GM23338 (cell line): ENCODE measurements around the gene OBI1. TPM values are rescaled to one million over a fixed set of nuclear protein-coding genes. Genes with fewer than 3 reads are reported as not detected.
"Not testable (repeated sequence)": the region's sequence is repeated elsewhere in the genome, so short reads cannot be mapped to it uniquely, and the experiment has no call there.

Source experiments
- ATAC-seq: fragments of 200-7000 bp; cut with Tn5 transposase; 3 replicates; pipeline ENCODE4 v1.9.1; 2020
- DNase-seq: peaks from one replicate; pipeline ENCODE4 v3.0.0-alpha.2; 2015; ENCODE audit warnings: low spot score
- H2AFZ ChIP-seq: fragments of 200-600 bp; sonication (generic); 2 replicates; pipeline ENCODE4 v1.8.0; 2016; ENCODE audit warnings: antibody characterized with exemption, mild to moderate bottlenecking, moderate library complexity
- H3F3A ChIP-seq: fragments of 200-600 bp; sonication (generic); replicated peaks from 2 replicates; pipeline ENCODE4 v1.8.0; 2017; ENCODE audit warnings: antibody characterized with exemption, mixed run types, low read depth
- H3K27ac ChIP-seq: fragments of 200-600 bp; sonication (generic); 2 replicates; pipeline ENCODE4 v1.6.1; 2016; ENCODE audit warnings: low read depth
- H3K27me3 ChIP-seq: fragments of 200-600 bp; sonication (generic); 2 replicates; pipeline ENCODE4 v1.8.0; 2016; ENCODE audit warnings: mild to moderate bottlenecking, mixed run types, moderate library complexity; ENCODE audit not compliant: insufficient read depth
- H3K36me3 ChIP-seq: fragments of 200-600 bp; sonication (generic); 2 replicates; pipeline ENCODE4 v1.8.0; 2016; ENCODE audit warnings: mild to moderate bottlenecking; ENCODE audit not compliant: insufficient read depth
- H3K4me1 ChIP-seq: fragments of 200-600 bp; sonication (generic); 2 replicates; pipeline ENCODE4 v1.8.0; 2016; ENCODE audit warnings: mild to moderate bottlenecking, moderate library complexity; ENCODE audit not compliant: insufficient read depth
- H3K4me2 ChIP-seq: fragments of 200-600 bp; sonication (generic); 2 replicates; pipeline ENCODE4 v1.7.1; 2017; ENCODE audit warnings: mixed run types
- H3K4me3 ChIP-seq: fragments of 200-600 bp; sonication (generic); 2 replicates; pipeline ENCODE4 v1.6.1; 2016; ENCODE audit warnings: mixed run types
- H3K79me2 ChIP-seq: fragments of 200-600 bp; sonication (generic); replicated peaks from 2 replicates; pipeline ENCODE4 v1.8.0; 2017; ENCODE audit warnings: mild to moderate bottlenecking; ENCODE audit not compliant: insufficient read depth
- H3K9me2 ChIP-seq: fragments of 200-600 bp; sonication (generic); 2 replicates; pipeline ENCODE4 v1.8.0; 2017; ENCODE audit not compliant: insufficient read depth
- H4K20me1 ChIP-seq: fragments of 200-600 bp; sonication (generic); replicated peaks from 2 replicates; pipeline ENCODE4 v1.8.0; 2017; ENCODE audit warnings: mild to moderate bottlenecking; ENCODE audit not compliant: insufficient read depth
- H3K27ac Mint-ChIP-seq: 2 replicates; pipeline ENCODE4 v1.8.0; 2020; ENCODE audit warnings: inconsistent platforms, mild to moderate bottlenecking, moderate library complexity, mixed read lengths
- H3K27me3 Mint-ChIP-seq: 3 replicates; pipeline ENCODE4 v1.8.0; 2022; ENCODE audit warnings: low read depth, mild to moderate bottlenecking, moderate library complexity, mixed read lengths, inconsistent platforms; ENCODE audit not compliant: insufficient read depth, poor library complexity
- H3K36me3 Mint-ChIP-seq: 3 replicates; pipeline ENCODE4 v1.8.0; 2021; ENCODE audit warnings: low read depth, mild to moderate bottlenecking, inconsistent platforms, moderate library complexity, mixed read lengths
- H3K4me1 Mint-ChIP-seq: 3 replicates; pipeline ENCODE4 v1.8.0; 2020; ENCODE audit warnings: mild to moderate bottlenecking, inconsistent platforms, mixed read lengths
- H3K4me3 Mint-ChIP-seq: 3 replicates; pipeline ENCODE4 v1.8.0; 2021; ENCODE audit warnings: moderate library complexity, mild to moderate bottlenecking, inconsistent platforms, mixed read lengths
- H3K9me3 Mint-ChIP-seq: 3 replicates; pipeline ENCODE4 v1.8.0; 2020; ENCODE audit warnings: moderate library complexity, mild to moderate bottlenecking, inconsistent platforms, mixed read lengths
- CREB1 ChIP-seq: fragments of 250-450 bp; sonication (Bioruptor Pico); IDR thresholded peaks from 2 replicates; pipeline ENCODE4 v1.5.0; 2020; ENCODE audit warnings: low read depth, mild to moderate bottlenecking, moderate library complexity
- EZH2 ChIP-seq: fragments of 200-600 bp; sonication (generic); IDR thresholded peaks from one replicate; pipeline ENCODE4 v1.8.0; 2017; ENCODE audit warnings: antibody characterized with exemption, mild to moderate bottlenecking, low read depth; ENCODE audit not compliant: unreplicated experiment
- EZH2phosphoT487 ChIP-seq: fragments of 200-600 bp; sonication (generic); IDR thresholded peaks from one replicate; pipeline ENCODE4 v1.8.1; 2018; ENCODE audit warnings: antibody characterized with exemption; ENCODE audit not compliant: unreplicated experiment
- JUNB ChIP-seq: IDR thresholded peaks from one replicate; pipeline ENCODE4 v1.6.1; 2016; ENCODE audit warnings: antibody characterized with exemption; ENCODE audit not compliant: unreplicated experiment
- NANOG ChIP-seq: IDR thresholded peaks from 2 replicates; pipeline ENCODE4 v1.6.1; 2016; ENCODE audit warnings: antibody characterized with exemption, borderline replicate concordance
- POLR2AphosphoS5 ChIP-seq: IDR thresholded peaks from 2 replicates; pipeline ENCODE4 v1.6.1; 2016; ENCODE audit warnings: antibody characterized with exemption, low read depth
- STAT1 ChIP-seq: IDR thresholded peaks from one replicate; pipeline ENCODE4 v1.6.1; 2016; ENCODE audit warnings: antibody characterized with exemption; ENCODE audit not compliant: unreplicated experiment
- ZNF114 ChIP-seq: fragments of 250-450 bp; sonication (Bioruptor Pico); IDR thresholded peaks from 2 replicates; pipeline ENCODE4 v1.5.0; 2020; ENCODE audit warnings: mild to moderate bottlenecking, moderate library complexity
- polyA plus RNA-seq: library from polyadenylated mRNA; unstranded; fragments of >200 nt; fragmentation: Nextera tagmentation; extraction: Ambion mirVana; gene quantifications from 2 replicates; pipeline ENCODE4 v1.2.1, GENCODE V29; 2016
- total RNA-seq: library from RNA; depleted of rRNA; stranded (reverse); fragments of >200 nt; shearing (Covaris generic); gene quantifications from 2 replicates; pipeline ENCODE4 v1.2.3, GENCODE V29; 2014
- TF ChIP-seq, protein P1 (sequence below): IDR thresholded peaks from 2 replicates; pipeline ENCODE4 v1.6.1; 2016; ENCODE audit warnings: antibody characterized with exemption
- TF ChIP-seq, protein P2 (sequence below), 2 experiments: fragments of 200-600 bp in 1 of 2; sonication (generic) in 1 of 2; conservative IDR thresholded peaks; 2 replicates each; pipeline versions ENCODE4 v1.5.1 to v1.6.1; 2016 to 2017; ENCODE audit warnings: antibody characterized with exemption in 2 of 2, low read depth in 2 of 2, mild to moderate bottlenecking in 2 of 2, moderate library complexity in 1 of 2
- TF ChIP-seq, protein P3 (sequence below): IDR thresholded peaks from one replicate; pipeline ENCODE4 v1.6.1; 2018; ENCODE audit warnings: antibody characterized with exemption; ENCODE audit not compliant: unreplicated experiment

OBI1 gene
- total and polyA plus RNA-seq, 2 experiments from 2014 or later, result 8.2 to 11.1 TPM

DNA sequence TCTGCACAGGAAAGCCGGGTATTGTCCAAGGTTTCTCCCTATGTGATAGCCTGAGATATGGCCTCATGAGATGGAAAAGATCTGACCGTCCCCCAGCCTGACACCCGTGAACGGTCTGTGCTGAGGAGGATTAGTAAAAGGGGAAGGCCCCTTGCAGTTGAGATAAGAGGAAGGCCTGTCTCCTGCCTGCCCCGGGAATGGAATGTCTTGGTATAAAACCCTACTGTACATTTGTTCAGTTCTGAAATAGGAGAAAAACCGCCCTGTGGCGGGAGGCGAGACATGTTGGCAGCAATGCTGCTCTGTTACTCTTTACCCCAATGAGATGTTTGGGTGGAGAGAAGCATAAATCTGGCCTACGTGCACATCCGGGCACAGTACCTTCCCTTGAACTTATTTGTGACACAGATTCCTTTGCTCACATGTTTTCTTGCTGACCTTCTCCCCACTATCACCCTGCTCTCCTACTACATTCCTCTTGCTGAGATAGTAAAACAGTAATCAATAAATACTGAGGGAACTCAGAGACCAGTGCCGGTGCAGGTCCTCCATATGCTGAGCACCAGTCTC is 11.8 kb downstream of the OBI1 start:
- H3K27ac Mint-ChIP-seq, H3K9me2 ChIP-seq, DNase-seq, H3K27ac ChIP-seq, H3K9me3 Mint-ChIP-seq, ATAC-seq, H2AFZ ChIP-seq, H3K4me3 ChIP-seq, H3K4me3 Mint-ChIP-seq, H3K27me3 ChIP-seq, H3K4me1 ChIP-seq, H3K4me2 ChIP-seq, H3K36me3 Mint-ChIP-seq, H3K36me3 ChIP-seq, H3F3A ChIP-seq, H3K27me3 Mint-ChIP-seq: not testable (repeated sequence)
- Histone ChIP-seq H3K79me2 (peaks cover 85% of the 10 kb centered on the region), H4K20me1 (peaks cover 46% of the 10 kb centered on the region)
- peaks cover 14% of the 10 kb centered on the region for H3K4me1 Mint-ChIP-seq

DNA sequence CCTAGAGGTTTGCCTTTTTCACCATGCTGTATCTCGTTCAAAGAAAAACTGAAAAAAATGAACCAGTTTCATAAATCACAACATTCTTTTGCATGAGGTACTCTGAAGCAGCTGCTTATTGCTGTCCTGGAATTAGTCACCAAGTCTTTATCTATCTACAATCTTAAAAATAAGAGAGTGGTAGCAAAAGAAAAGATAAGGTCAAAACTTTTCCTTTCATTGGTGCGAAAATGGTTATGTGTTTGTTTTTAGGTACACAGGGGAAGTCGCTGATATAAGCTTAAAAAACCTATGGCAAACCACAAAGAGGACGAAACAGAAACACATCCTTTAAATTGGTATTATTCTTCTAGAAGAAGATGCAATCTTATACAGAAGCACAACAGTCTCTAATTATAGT is 20.7 kb downstream of the OBI1 start:
- DNase-seq (no peak), ATAC-seq (no peak)
- no peaks in the 10 kb centered on the region for H3K27me3 Mint-ChIP-seq
- H3K27ac ChIP-seq, result no peak overlapping the region
- no peaks in the 10 kb centered on the region for H3K9me2 ChIP-seq
- H3K4me3 ChIP-seq, result no peak overlapping the region
- H3K4me1 Mint-ChIP-seq, result peaks cover 3% of the 10 kb centered on the region; the same call in 1 of the 3 replicates
- H3K4me1 ChIP-seq, result no peaks in the 10 kb centered on the region
- H3K27ac Mint-ChIP-seq, result no peak overlapping the region
- H3F3A ChIP-seq, result no peaks in the 10 kb centered on the region
- no peak overlapping the region for H2AFZ ChIP-seq
- H3K4me2 ChIP-seq, result no peak overlapping the region
- H3K4me3 Mint-ChIP-seq, result no peak overlapping the region
- no peaks in the 10 kb centered on the region for H3K27me3 ChIP-seq
- H3K9me3 Mint-ChIP-seq, result no peaks in the 10 kb centered on the region
- H3K79me2 ChIP-seq, result no peaks in the 10 kb centered on the region
- H3K36me3 ChIP-seq, result 0 out of 2 replicates have a peak, but pooled peaks cover 4% of the 10 kb centered on the region
- no peaks in the 10 kb centered on the region; the same call in 1 of the 2 replicates for H4K20me1 ChIP-seq
- peaks cover 43% of the 10 kb centered on the region; the same call in 2 of the 3 replicates for H3K36me3 Mint-ChIP-seq
- no peak for TF ChIP-seq POLR2AphosphoS5
- no peak for TF ChIP-seq ZNF114 (CRISPR knock-in tag)
- no peak for TF ChIP-seq EZH2phosphoT487
- TF ChIP-seq, protein P1, sequence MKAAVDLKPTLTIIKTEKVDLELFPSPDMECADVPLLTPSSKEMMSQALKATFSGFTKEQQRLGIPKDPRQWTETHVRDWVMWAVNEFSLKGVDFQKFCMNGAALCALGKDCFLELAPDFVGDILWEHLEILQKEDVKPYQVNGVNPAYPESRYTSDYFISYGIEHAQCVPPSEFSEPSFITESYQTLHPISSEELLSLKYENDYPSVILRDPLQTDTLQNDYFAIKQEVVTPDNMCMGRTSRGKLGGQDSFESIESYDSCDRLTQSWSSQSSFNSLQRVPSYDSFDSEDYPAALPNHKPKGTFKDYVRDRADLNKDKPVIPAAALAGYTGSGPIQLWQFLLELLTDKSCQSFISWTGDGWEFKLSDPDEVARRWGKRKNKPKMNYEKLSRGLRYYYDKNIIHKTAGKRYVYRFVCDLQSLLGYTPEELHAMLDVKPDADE, result no peak
- TF ChIP-seq CREB1 (CRISPR knock-in tag), result no peak
- TF ChIP-seq, protein P2, sequence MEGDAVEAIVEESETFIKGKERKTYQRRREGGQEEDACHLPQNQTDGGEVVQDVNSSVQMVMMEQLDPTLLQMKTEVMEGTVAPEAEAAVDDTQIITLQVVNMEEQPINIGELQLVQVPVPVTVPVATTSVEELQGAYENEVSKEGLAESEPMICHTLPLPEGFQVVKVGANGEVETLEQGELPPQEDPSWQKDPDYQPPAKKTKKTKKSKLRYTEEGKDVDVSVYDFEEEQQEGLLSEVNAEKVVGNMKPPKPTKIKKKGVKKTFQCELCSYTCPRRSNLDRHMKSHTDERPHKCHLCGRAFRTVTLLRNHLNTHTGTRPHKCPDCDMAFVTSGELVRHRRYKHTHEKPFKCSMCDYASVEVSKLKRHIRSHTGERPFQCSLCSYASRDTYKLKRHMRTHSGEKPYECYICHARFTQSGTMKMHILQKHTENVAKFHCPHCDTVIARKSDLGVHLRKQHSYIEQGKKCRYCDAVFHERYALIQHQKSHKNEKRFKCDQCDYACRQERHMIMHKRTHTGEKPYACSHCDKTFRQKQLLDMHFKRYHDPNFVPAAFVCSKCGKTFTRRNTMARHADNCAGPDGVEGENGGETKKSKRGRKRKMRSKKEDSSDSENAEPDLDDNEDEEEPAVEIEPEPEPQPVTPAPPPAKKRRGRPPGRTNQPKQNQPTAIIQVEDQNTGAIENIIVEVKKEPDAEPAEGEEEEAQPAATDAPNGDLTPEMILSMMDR (conservative IDR thresholded peaks at IDR 0.05; ENCODE audit: low read depth in 2 of 2), result no peak
- TF ChIP-seq STAT1, result no peak
- TF ChIP-seq, protein P3, sequence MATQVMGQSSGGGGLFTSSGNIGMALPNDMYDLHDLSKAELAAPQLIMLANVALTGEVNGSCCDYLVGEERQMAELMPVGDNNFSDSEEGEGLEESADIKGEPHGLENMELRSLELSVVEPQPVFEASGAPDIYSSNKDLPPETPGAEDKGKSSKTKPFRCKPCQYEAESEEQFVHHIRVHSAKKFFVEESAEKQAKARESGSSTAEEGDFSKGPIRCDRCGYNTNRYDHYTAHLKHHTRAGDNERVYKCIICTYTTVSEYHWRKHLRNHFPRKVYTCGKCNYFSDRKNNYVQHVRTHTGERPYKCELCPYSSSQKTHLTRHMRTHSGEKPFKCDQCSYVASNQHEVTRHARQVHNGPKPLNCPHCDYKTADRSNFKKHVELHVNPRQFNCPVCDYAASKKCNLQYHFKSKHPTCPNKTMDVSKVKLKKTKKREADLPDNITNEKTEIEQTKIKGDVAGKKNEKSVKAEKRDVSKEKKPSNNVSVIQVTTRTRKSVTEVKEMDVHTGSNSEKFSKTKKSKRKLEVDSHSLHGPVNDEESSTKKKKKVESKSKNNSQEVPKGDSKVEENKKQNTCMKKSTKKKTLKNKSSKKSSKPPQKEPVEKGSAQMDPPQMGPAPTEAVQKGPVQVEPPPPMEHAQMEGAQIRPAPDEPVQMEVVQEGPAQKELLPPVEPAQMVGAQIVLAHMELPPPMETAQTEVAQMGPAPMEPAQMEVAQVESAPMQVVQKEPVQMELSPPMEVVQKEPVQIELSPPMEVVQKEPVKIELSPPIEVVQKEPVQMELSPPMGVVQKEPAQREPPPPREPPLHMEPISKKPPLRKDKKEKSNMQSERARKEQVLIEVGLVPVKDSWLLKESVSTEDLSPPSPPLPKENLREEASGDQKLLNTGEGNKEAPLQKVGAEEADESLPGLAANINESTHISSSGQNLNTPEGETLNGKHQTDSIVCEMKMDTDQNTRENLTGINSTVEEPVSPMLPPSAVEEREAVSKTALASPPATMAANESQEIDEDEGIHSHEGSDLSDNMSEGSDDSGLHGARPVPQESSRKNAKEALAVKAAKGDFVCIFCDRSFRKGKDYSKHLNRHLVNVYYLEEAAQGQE, result no peak
- TF ChIP-seq JUNB, result no peak
- no peak for TF ChIP-seq NANOG
- no peak for TF ChIP-seq EZH2
